ENCODE measurements around the gene RTN4RL1.

The RTN4RL1 gene

GRCh38 chr17:2025220-2025621 is at the start of gene RTN4RL1:
Gene RTN4RL1, minus strand, starts transcription at chr17:2025334. Its CDS starts 469 bp downstream, at chr17:2024865.
- peak in 43 of 56 donors; percentile 8 to 87 (median 54) for DNase-seq

- no peak for DNase-seq
Observed at GRCh38 chr17:2074919-2075318, 49.8 kb upstream of the RTN4RL1 start.

GRCh38 chr17:2071455-2072281 is 46.5 kb upstream of the RTN4RL1 start:
- no peak for DNase-seq

- no peak for DNase-seq
Observed at GRCh38 chr17:2071024-2071385, 45.9 kb upstream of the RTN4RL1 start.

- no peak for DNase-seq
Observed at GRCh38 chr17:2070241-2071023, 45.3 kb upstream of the RTN4RL1 start.

GRCh38 chr17:2068519-2069051 is 43.5 kb upstream of the RTN4RL1 start:
- DNase-seq, result no peak

- no peak for DNase-seq
Observed at GRCh38 chr17:2068031-2068518, 42.9 kb upstream of the RTN4RL1 start.

GRCh38 chr17:2067608-2068024 is 42.5 kb upstream of the RTN4RL1 start:
- no peak for DNase-seq

- DNase-seq, result no peak
Observed at GRCh38 chr17:2067048-2067561, 42.0 kb upstream of the RTN4RL1 start.

- DNase-seq, result no peak
Observed at GRCh38 chr17:2065949-2066400, 40.8 kb upstream of the RTN4RL1 start.

- DNase-seq, result no peak
Observed at GRCh38 chr17:2064980-2065785, 40.0 kb upstream of the RTN4RL1 start.

- no peak for DNase-seq
Observed at GRCh38 chr17:2064520-2064971, 39.4 kb upstream of the RTN4RL1 start.

GRCh38 chr17:2064147-2064489 is 39.0 kb upstream of the RTN4RL1 start:
- DNase-seq, result no peak

GRCh38 chr17:2063261-2064146 is 38.4 kb upstream of the RTN4RL1 start:
- no peak for DNase-seq

GRCh38 chr17:2062571-2063183 is 37.5 kb upstream of the RTN4RL1 start:
- DNase-seq, result no peak

GRCh38 chr17:2061441-2061958 is 36.4 kb upstream of the RTN4RL1 start:
- DNase-seq, result no peak

- DNase-seq, result no peak
Observed at GRCh38 chr17:2060681-2061440, 35.7 kb upstream of the RTN4RL1 start.

- no peak for DNase-seq
Observed at GRCh38 chr17:2060385-2060658, 35.2 kb upstream of the RTN4RL1 start.

All from nucleus accumbens (tissue), 56 donors.